Measurements from ENCODE around the gene METTL8.

DNA sequence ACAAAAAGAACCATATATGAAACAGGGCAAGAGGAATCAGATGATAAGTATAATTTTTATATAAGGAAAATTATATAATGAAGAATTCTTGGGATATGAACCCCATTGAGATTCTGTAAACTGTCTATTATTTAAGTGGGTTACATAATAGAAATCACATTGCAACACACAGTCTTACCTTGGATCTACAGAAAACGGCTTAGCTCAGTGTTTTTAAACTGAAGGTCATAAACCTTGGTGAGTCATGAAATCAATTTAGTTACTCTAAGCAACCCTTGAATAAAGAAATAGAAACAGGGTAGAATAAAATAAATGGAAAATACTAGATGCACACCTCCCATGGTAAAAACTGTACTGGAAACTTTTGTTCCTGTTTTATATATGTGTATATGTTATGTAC, 50.7 kb downstream of the METTL8 start:
- TF ChIP-seq EZH2phosphoT487 (IDR thresholded peaks at IDR 0.05; ENCODE audit: borderline replicate concordance) = no peak
- TF ChIP-seq, protein P1, sequence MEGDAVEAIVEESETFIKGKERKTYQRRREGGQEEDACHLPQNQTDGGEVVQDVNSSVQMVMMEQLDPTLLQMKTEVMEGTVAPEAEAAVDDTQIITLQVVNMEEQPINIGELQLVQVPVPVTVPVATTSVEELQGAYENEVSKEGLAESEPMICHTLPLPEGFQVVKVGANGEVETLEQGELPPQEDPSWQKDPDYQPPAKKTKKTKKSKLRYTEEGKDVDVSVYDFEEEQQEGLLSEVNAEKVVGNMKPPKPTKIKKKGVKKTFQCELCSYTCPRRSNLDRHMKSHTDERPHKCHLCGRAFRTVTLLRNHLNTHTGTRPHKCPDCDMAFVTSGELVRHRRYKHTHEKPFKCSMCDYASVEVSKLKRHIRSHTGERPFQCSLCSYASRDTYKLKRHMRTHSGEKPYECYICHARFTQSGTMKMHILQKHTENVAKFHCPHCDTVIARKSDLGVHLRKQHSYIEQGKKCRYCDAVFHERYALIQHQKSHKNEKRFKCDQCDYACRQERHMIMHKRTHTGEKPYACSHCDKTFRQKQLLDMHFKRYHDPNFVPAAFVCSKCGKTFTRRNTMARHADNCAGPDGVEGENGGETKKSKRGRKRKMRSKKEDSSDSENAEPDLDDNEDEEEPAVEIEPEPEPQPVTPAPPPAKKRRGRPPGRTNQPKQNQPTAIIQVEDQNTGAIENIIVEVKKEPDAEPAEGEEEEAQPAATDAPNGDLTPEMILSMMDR (conservative IDR thresholded peaks at IDR 0.05; ENCODE audit: low read length) = no peak
